AG09319 (cell line): ENCODE measurements around the gene IGFBP7.

Source experiments
- DNase-seq: peaks from one replicate; pipeline ENCODE4 v3.0.0-alpha.2; 2010; ENCODE audit warnings: low read depth; ENCODE audit errors: extremely low read depth
- TF ChIP-seq, protein P1 (sequence below): IDR thresholded peaks from 2 replicates; pipeline ENCODE4 v1.5.1; 2011; ENCODE audit warnings: low read depth, mild to moderate bottlenecking, inconsistent platforms, low read length, moderate library complexity

Gene IGFBP7

DNA sequence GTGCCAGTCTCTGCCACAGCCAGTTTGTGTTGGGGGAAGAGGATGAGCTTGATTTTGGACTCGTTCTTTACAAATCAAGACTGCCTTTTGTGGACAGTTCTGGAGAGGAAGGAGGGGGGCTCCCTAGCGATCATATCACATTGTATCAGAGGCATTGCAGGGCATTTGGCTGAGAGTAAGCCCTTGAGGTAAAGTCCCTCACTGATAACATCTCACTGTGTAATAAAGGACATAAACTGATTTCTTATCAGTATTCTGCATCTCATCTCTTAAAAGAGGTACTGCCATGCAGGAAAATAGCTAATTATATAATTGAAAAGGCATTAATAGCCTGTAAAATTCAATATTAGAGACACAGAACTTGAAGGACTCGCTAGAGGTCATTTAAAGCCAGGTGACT lies 6.1 kb upstream of the IGFBP7 start:
- DNase-seq, result no peak
- TF ChIP-seq, protein P1, sequence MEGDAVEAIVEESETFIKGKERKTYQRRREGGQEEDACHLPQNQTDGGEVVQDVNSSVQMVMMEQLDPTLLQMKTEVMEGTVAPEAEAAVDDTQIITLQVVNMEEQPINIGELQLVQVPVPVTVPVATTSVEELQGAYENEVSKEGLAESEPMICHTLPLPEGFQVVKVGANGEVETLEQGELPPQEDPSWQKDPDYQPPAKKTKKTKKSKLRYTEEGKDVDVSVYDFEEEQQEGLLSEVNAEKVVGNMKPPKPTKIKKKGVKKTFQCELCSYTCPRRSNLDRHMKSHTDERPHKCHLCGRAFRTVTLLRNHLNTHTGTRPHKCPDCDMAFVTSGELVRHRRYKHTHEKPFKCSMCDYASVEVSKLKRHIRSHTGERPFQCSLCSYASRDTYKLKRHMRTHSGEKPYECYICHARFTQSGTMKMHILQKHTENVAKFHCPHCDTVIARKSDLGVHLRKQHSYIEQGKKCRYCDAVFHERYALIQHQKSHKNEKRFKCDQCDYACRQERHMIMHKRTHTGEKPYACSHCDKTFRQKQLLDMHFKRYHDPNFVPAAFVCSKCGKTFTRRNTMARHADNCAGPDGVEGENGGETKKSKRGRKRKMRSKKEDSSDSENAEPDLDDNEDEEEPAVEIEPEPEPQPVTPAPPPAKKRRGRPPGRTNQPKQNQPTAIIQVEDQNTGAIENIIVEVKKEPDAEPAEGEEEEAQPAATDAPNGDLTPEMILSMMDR, result no peak

DNA sequence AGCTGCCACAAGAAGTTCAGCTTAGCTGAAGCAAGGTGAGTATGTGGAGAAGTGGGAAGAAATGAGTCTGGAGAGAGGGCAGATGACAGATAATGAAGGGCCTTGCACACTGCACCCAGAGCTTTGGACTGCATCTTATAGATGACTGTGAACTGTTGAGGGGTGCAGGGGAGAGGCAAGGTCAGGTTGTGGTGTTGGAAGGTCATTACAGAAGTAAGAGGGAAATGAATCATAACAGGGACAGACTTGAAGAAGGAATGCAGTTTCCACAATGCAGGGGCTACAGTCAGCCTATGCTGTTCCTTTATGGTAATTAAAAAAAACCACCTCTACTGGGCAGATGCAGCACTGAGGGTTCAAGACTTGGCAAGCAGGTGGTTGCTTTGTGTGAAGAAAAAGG lies 4.8 kb upstream of the IGFBP7 start:
- DNase-seq, result no peak

DNA sequence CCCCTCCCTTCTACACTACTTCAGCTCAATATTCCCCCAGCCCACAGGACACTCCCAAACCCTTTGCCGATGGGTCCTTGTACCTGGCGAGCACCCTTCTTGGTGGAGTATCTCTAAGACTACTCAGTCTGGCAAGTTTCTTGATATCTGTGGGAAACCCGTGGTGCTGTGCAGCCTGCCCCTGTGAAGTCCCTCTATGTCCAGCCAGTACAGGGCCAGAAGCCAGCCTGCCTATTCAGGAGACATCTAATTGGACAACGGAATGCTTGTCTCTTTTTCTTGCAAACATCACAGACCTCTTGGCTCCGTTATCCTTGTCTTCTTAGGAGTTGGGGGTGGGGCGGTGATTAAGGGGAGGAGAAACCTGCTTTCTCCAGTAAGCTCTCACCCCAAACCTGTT lies 3.7 kb upstream of the IGFBP7 start:
- DNase-seq, result no peak
- TF ChIP-seq, protein P1, result no peak

More for the DNA sequence above, 4.8 kb upstream of the IGFBP7 start:
- TF ChIP-seq, protein P1, result no peak

DNA sequence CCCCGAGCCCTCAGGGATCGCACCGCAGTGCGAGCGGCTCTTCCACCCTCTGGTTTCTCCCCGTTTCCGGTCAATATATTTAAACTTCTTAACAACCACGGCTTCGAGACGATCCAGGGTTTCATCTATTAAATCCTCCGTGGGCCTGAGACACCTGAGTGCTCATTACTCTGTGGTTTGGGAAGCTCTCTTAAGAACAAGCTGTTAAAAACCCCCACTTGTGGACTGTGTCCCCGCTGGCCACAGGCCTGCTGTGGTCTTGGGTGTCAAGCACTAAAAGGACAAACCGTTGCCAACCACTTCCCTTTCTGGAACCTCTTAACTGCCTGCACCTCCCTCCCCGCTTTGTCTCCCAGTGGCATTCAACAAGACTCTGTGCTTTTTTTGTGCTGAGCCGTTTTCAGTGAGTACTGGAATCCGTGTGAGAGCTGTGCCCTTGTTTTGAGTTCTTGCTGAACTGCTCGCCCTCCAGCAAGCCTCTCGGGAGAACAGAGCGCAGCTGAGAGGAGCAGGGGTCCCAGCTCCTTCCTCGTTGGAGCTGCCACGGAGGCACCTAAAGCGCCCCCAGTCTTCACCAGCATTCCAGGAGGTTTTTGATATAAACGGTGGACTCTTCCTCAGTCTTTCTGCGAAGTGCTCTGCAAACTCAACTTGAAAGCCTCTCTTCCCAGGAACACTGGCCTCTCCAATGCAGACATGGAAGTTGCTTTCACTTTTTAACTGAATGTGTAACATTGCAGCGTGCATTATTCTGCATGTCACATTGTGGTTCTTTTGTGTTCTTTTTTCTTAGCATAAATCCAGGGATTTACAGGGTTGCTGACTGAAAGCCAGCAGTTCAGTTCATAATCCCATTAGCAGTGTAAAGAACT lies 691 bp upstream of the IGFBP7 start:
- no peak for DNase-seq

DNA sequence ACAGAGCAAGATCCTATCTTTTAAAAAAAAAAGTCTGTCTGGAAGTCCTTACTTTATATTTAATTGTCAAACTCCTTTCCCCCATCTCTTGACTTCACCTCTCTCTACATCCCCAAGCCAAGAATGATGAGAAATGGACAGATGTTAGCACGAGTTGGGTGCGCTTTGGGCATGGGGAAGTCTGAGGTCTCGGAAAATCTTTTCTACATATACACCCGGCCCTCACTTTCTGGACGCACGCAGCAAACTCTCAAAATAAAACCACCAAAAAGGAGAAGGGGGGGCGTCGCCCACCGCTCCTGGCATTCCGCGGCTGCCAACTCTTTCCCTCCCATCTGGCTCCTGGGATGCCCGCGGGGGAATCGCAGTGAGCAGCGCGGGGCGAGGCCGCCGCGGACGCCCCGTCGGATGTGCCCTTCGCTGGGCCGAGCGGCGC lies 756 bp downstream of the IGFBP7 start:
- no peak for DNase-seq
- TF ChIP-seq, protein P1, result no peak

More for the DNA sequence above, 691 bp upstream of the IGFBP7 start:
- TF ChIP-seq, protein P1, result no peak

DNA sequence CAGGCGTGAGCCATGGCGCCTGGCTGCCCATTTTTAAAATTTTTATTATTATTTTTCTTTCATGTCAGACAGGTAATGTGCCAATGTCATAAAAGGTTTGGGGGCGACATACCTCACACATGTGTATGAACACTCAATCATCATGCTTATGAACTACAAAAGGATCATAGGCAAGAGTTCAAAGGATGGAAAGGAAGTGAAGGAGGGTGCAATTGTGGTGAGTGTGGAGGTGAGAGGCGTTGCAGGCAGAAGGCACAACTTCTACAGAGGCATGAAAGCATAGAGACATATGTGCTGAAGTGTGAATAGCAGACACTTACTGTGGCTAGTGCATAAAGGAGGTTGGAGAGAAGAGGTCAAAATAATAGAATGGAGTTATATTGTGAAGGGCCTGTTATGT lies 4.0 kb downstream of the IGFBP7 start:
- DNase-seq, result no peak
- TF ChIP-seq, protein P1, result no peak

DNA sequence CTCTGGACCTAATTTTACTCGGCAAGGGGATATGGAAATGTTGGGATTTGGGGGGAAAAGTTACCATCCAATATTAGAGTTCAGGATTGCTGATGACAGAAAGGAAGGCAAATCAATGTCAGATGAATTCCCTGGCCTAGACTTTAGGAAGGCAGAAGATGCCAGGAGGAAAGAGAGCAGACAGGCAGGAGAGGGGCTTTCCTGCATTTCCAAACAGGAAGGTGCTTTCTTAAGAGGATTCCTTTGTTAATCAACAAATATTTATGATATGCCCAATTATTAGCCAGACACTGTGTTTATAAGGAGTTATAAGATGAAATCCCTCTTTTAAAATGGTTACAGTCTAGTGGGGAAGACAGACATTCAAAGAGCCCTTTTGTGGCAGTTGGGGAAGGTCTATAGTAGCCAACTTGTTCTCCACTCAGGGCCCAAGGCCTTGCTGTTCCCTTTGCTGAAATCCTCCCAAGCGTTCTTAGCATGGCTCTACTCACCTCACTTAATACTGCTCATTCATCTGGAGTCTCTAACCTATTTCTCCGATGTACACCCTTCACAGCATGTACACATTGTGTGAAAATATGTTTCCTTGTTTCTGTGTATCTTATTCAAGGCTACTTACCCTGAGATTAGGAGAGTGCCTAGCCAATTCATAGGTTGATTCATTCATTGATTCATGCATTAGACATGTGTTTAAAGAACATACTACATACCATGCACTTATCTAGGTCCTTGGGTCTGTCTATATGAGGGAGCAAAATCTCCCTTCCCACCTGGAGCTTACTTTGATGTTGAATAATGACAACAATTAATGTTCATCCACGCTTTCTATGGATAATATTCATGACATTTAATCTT lies 5.3 kb downstream of the IGFBP7 start:
- TF ChIP-seq, protein P1, result no peak
- DNase-seq, result no peak
